Renal cortex interstitium (tissue), 11 donors: ENCODE measurements around the gene ACSBG1. TPM values are rescaled to one million over a fixed set of nuclear protein-coding genes. Genes with fewer than 3 reads are reported as not detected.

Experiments
- DNase-seq, 11 donors: peaks; one replicate each; pipeline ENCODE4 v3.0.0-alpha.2; 2013; ENCODE audit warnings: low read depth in 9 of 11, low spot score in 4 of 11; ENCODE audit errors: extremely low read depth in 1 of 11
- polyA plus RNA-seq, 3 donors: library from polyadenylated mRNA; unstranded; fragments of 120-200 nt; gene quantifications; one replicate each; pipeline ENCODE4 v1.2.1, GENCODE V29; 2013; ENCODE audit not compliant: insufficient read length in 3 of 3

Gene ACSBG1
- polyA plus RNA-seq, 3 donors = 1.1 to 1.7 (median 1.5) TPM

DNA sequence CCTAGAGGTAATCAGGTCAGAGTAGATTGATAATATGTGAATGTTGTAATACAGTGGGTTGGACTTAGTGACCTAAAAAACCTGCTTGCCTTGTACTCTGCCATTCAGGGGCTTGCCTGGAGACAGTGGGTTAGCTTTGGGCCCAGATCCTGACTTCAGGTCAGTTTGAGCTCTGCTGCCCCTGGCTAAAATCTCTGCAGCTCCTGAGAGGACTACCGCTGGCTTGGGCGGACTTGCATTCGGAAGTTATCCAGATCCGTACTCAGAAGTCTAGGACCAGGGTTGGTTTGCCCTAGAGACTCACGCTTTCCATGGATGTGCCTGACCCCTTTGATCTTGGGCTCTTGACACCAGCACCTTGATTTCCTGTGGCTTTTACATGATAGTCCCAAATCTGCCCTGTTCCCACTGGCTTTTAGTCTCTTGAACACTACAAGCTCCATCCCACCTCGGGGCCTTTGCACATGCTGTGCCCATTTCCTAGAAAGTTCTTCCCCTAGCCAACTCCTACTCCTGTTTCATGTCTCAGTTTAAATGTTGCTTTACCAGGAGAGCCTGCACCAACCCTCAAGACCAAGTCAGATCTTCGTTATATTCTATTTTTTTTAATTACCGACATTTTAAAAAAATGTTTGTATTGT lies 5.9 kb downstream of the ACSBG1 start:
- DNase-seq = no peak

- no peak for DNase-seq
Measured at GRCh38 chr15:78225783-78226541, 8.4 kb downstream of the ACSBG1 start.

DNA sequence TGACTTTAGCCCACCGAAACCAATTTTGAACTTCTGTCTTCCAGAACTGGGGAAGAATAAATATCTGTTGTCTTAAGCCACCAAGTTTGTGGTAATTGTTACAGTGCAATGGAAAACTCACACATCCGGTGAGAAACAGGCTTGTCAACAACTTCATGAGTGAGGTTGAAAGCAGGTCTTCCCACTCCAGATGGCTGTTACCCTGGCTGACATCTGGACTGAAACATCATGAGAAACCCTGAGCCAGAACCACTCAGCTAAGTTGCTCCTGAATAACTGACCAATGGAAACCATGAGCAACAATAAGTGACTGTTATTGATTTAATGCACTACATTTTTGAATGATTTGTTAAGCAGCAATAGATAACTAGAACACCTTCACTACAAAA lies 10.3 kb downstream of the ACSBG1 start:
- no peak for DNase-seq

- no peak for DNase-seq
Measured at GRCh38 chr15:78223396-78224022, 10.9 kb downstream of the ACSBG1 start.

GRCh38 chr15:78222745-78223395 lies 11.5 kb downstream of the ACSBG1 start:
- no peak for DNase-seq

- DNase-seq = no peak
Measured at GRCh38 chr15:78220713-78221112, 13.7 kb downstream of the ACSBG1 start.

DNA sequence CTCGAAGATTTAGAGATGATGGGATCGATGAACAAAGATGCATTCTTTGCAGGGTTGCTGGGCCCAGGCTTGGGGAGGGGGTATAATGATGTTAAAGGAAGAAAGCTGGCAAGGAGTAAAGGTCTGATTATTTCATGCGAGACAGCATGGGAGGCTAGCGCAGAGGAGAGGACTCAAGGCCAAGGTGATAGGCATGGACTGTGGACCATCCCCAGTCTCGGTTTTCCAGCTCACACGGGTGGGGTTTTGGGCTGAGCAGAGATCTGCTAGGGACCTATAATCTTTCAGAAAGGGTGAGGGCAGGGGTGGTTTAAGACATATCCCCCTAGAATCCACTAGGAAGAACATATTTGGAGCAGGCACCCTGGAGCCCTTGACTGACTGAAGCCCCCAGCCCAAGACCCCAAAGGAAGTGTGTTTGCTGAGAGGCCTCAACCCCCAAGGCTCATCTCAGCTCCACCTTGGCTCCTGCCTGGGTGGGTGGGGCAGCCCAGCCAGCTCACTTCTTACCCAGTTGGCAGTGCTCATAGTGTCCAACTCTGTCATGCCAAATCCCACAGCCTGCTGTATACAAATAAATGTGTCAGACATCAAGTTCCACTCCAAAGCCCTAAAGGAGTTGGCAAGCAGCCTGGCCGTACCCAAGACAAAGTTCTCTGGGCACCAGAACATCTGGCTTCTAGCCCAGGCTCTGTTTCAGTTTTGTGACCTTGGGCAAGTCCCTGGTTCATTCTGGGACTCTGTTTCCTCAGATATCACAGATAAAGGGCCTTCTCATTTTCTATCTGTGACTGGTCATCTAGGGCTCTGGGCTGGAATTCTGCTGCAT lies 17.9 kb downstream of the ACSBG1 start:
- no peak for DNase-seq

DNA sequence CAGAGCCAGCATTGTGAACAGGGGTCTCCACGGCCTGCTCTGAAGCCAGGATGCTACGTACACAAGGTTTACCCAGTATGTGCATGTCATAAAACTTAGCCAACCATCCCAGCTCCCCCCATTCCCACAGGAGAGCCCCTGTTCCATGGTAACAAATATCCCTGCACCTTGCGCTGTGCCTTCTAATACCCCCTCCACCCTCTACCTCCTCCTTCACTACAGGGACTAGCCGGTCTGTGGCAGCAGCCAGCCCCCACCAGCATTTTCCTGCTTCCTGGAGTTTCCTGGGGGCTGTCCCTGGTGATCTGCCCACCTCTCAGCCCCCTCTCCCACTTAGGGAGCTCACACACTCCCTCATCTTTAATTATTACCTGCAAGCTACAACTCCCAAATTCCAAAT lies 20.4 kb downstream of the ACSBG1 start:
- no peak for DNase-seq

- no peak for DNase-seq
Measured at GRCh38 chr15:78213425-78213750, 21.0 kb downstream of the ACSBG1 start.

DNA sequence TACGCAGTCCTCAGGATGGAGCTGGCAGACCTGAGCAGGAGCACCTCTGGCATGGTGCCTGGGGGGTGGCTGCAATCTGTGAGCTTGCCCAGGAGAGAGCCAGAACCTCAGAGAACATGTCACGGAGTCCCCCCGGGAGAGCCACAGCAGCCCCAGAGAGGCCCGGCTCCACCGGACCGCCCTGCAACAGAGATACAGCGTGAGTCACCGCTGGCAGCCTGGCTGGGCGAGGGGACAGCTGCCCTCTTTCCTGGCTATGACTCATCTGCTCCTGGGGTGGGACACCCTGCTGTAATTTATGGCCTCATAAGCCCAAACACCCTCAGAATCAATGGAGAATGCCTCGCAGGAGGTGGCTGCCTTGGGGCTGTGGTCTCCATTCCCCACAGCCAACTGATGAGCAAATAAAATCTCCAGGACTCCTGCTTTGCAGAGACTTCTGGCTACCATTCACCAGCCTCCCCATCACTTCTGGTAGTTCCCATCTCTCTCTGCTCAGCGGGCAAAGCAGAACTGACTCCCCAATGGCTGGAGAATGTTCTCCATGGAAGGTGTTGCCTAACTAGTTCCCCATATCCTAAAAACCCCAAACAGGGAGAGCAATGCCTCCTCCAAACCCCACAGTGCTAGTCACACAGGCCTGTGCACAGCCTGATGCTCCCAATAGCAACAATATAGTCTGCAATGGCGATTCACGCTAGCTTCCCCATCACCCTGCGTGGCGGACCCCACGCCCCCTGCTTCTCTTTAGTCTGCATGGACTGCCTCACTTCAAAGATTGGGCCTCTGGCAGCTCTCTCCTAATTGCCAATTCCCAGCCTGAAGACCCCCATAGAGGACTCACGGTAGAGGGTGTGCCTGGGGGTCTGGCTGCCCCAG lies 21.6 kb downstream of the ACSBG1 start:
- DNase-seq = no peak

GRCh38 chr15:78212008-78212407 lies 22.4 kb downstream of the ACSBG1 start:
- no peak for DNase-seq

DNA sequence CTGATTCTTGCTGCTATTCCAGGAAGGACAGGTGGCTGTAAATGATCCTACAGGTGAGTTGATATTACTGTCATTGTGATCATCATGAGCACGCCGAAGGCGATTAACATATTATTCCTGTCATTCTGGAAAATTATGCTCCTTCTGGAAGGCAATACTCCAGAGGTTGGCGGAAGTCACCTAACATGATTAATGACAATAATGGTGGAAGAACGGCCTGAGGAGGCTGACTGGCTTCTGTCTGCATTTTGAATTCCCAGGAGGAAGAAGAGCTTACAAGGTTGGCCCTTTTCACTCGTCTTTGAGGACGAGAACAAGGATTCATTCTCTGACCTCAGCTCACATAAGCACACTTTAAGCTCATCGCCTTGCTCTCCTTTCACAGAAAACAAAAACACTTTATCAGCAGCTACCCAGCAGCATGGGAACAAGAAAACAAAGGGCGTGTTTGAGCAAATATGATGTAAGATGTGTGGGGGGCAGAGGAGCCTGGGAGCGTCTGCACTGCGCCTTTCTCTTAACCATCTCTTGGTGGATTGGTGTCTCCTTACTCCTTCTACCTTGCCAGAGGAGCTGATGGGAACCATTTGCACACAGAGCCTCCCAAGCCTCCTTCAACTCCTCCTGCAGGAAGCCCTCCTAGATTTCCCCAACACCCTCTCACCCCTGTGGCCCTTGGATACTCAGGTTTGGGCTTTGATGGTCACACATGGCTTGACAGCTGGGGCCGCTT lies 23.0 kb downstream of the ACSBG1 start:
- no peak for DNase-seq

DNA sequence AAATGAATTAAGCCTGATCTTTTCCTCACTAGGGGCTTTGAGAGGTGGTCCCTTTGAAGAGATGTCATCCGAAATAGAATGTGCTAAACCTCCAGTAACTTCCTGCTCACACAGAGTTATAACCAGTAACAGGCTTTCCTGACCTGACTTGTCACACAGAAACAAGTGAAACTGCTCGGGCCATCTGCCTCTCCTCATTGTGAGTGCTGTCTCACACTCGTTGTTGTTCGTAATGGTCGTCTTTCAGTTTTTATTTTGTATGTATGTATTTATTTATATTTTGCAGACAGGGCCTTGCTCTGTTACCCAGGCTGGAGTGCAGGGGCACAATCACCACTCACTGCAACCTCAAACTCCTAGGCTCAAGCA lies 24.0 kb downstream of the ACSBG1 start:
- DNase-seq = no peak

GRCh38 chr15:78209646-78210348 lies 24.6 kb downstream of the ACSBG1 start:
- no peak for DNase-seq

- DNase-seq = no peak
Measured at GRCh38 chr15:78208887-78209645, 25.3 kb downstream of the ACSBG1 start.

DNA sequence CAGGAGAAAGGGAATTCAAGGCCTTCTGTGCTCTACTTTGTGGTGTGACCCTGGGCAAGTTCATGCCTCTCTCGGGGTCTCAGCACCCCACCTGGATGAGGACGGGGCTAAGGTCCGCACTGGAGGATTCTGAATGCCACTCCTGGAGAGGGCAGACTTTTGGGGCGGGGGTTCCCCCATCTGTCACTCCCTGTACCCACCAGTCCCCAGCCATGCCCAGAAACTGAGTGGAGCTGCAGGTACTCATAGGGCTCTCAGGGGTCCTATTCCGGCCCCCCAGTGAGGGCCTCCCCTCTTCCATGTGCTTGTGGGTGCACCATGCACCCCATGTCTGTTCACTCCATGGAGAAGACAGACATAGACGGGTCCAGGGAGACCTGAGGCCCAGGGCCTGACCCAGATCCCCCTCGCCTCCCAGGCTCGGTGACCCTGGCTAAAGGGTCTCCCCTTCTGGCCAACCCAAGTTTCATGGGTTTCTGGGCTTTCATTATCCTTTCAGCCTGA lies 26.0 kb downstream of the ACSBG1 start:
- DNase-seq = no peak
